Fibroblast of pulmonary artery (primary cell): ENCODE measurements around the gene SDK2.
A peak's percentile ranks its signal among the peaks of the same experiment; 100 is the strongest.

Source experiments
- DNase-seq: peaks from one replicate; pipeline ENCODE4 v3.0.0-alpha.2; 2010; ENCODE audit warnings: low read depth
- H3K4me3 ChIP-seq: replicated peaks from 2 replicates; pipeline ENCODE4 v1.5.1; 2011; ENCODE audit warnings: low read depth, mild to moderate bottlenecking, control low read depth, low read length, moderate library complexity
- TF ChIP-seq, protein P1 (sequence below): IDR thresholded peaks from 2 replicates; pipeline ENCODE4 v1.5.1; 2011; ENCODE audit warnings: mild to moderate bottlenecking, control low read depth, low read length, inconsistent platforms; ENCODE audit errors: missing control alignments

SDK2 gene

GRCh38 chr17:73429440-73430164, 214.6 kb downstream of the SDK2 start:
- TF ChIP-seq, protein P1, sequence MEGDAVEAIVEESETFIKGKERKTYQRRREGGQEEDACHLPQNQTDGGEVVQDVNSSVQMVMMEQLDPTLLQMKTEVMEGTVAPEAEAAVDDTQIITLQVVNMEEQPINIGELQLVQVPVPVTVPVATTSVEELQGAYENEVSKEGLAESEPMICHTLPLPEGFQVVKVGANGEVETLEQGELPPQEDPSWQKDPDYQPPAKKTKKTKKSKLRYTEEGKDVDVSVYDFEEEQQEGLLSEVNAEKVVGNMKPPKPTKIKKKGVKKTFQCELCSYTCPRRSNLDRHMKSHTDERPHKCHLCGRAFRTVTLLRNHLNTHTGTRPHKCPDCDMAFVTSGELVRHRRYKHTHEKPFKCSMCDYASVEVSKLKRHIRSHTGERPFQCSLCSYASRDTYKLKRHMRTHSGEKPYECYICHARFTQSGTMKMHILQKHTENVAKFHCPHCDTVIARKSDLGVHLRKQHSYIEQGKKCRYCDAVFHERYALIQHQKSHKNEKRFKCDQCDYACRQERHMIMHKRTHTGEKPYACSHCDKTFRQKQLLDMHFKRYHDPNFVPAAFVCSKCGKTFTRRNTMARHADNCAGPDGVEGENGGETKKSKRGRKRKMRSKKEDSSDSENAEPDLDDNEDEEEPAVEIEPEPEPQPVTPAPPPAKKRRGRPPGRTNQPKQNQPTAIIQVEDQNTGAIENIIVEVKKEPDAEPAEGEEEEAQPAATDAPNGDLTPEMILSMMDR = peak; percentile 94
- DNase-seq = peak; percentile 78
- H3K4me3 ChIP-seq = no peak overlapping the region

GRCh38 chr17:73427198-73427597, 217.0 kb downstream of the SDK2 start:
- DNase-seq = no peak
- TF ChIP-seq, protein P1 = no peak
- no peak overlapping the region for H3K4me3 ChIP-seq

DNA sequence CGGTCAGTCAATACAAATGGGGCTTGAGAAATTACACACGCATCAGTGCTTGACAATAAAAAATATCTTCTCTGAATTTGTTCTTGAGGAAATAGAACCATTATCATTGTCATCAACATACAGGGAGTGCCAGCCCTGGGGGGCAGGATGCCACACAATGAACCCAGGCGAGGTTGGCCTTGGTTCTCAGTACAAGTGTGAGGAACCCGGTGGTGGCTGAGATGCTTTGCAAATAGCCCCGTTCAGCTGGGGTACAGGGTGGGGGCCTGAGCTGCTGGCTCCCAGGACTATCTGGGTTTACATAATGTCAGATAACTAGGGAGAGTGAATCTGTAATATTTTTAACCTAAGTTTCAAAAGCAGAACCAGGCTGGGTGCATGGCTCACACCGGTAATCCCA, 219.7 kb downstream of the SDK2 start:
- no peak overlapping the region for H3K4me3 ChIP-seq
- TF ChIP-seq, protein P1 = no peak
- no peak for DNase-seq

DNA sequence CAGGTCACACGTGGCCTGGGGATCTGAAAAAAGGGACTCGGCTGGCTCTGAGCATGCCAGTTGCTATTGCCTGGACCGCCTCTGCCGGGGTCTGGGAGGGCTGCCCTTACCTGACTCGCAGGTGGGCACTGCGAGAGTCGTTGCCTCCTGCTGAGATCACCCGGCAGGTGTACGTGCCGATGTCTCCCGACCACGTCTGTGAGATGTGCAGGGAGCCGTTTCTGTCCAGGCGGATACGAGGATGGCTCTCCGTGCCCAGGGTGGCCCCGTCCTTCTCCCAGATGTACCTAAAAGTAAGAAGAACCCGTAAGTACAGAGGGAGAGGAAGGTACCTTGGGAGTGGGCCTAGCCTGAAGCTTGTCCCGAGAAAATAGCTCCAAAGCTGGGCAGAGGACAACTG, 220.4 kb downstream of the SDK2 start:
- H3K4me3 ChIP-seq = no peak overlapping the region
- no peak for DNase-seq
- TF ChIP-seq, protein P1 = no peak

DNA sequence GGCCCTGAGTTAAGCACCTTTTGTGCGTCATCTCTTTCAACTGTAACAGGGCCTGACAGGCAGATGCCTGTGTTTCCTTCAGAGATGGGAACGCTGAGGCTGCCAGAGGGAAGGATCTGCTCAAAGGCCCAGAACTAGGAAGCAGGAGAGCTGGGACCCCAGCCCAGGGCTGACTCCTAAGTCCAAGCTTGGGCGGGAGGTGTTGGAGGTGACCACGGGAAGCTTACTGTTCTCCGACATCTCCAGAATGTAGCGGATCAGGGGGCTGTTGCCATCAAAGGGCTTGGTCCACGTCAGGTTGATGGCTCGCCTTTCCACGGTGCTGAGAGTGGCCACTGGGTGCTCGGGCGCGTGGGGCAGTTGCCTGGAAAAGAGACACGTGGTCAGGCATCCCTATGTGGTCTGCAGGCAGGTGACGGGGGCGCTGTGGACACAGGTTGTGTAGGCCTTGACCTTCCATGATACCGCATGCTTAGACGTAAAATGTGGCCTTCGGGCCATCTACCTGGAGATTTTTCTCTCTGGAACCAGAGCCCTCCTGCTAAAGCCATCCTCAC, 221.0 kb downstream of the SDK2 start:
- TF ChIP-seq, protein P1 = no peak

DNA sequence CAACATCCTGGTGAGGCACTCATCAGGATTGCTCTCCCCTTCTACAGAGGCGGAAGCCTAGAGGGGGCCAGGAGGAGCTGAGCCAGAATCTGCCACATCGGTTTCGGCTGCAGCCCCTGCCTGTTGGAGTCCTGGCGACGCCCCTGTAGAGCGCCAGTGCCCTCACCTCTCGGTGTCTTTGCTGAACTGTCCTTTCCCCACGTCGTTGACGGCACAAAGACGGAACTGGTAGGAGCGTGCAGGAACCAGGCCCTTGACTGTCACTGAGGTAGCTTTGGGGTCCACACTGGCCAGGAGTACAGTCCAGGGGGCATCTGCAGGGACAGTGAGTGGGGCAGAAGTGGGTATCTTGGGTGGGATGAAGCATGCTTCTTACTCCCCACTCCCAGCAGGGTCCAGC, 222.1 kb downstream of the SDK2 start:
- no peak for DNase-seq
- no peak overlapping the region for H3K4me3 ChIP-seq
- TF ChIP-seq, protein P1 = no peak

More for the DNA sequence above, 221.0 kb downstream of the SDK2 start:
- no peak overlapping the region for H3K4me3 ChIP-seq
- no peak for DNase-seq

GRCh38 chr17:73420897-73421296, 223.3 kb downstream of the SDK2 start:
- DNase-seq = peak; percentile 17

More at GRCh38 chr17:73420897-73421296, 223.3 kb downstream of the SDK2 start:
- TF ChIP-seq, protein P1 = peak; percentile 36
- H3K4me3 ChIP-seq = no peak overlapping the region
